Bronchial epithelial cell (primary cell): ENCODE data around the gene SERPINA12. TPM values are rescaled to one million over a fixed set of nuclear protein-coding genes. Genes with fewer than 3 reads are reported as not detected.
A peak's percentile ranks its signal among the peaks of the same experiment; 100 is the strongest.

Experiments used
- DNase-seq: peaks from one replicate; pipeline ENCODE4 v3.0.0-alpha.2; 2010; ENCODE audit warnings: low read depth
- FAIRE-seq: peaks from 2 replicates; lab custom pipeline; 2011; peaks lifted over from hg19 to GRCh38; lab: Jason Lieb, UNC
- H3K27me3 ChIP-seq: 2 replicates; pipeline ENCODE4 v1.5.1; 2011; ENCODE audit warnings: low read length; ENCODE audit not compliant: control insufficient read depth, insufficient read depth
- H3K36me3 ChIP-seq: 2 replicates; pipeline ENCODE4 v1.5.1; 2011; ENCODE audit warnings: low read length; ENCODE audit not compliant: control insufficient read depth, insufficient read depth
- H3K4me3 ChIP-seq: 2 replicates; pipeline ENCODE4 v1.5.1; 2011; ENCODE audit warnings: mild to moderate bottlenecking, low read depth, low read length, control low read depth
- total RNA-seq: library from RNA; depleted of rRNA; stranded (reverse); fragments of >200 nt; gene quantifications from 2 replicates; pipeline ENCODE4 v1.2.1, GENCODE V29; 2014
- TF ChIP-seq, protein P1 (sequence below): IDR thresholded peaks from 2 replicates; pipeline ENCODE4 v1.5.1; 2011; ENCODE audit warnings: mild to moderate bottlenecking, moderate library complexity, low read length, control low read depth, inconsistent platforms; ENCODE audit not compliant: insufficient read depth, severe bottlenecking

SERPINA12 gene
- total RNA-seq, 1 donor from 2014 or later: not detected

GRCh38 chr14:94521375-94522114 lies 12.3 kb upstream of the SERPINA12 start:
- H3K36me3 ChIP-seq: no peaks in the 10 kb centered on the region
- no peaks in the 10 kb centered on the region for H3K27me3 ChIP-seq
- no peak overlapping the region for H3K4me3 ChIP-seq
- FAIRE-seq: no peak
- TF ChIP-seq, protein P1, sequence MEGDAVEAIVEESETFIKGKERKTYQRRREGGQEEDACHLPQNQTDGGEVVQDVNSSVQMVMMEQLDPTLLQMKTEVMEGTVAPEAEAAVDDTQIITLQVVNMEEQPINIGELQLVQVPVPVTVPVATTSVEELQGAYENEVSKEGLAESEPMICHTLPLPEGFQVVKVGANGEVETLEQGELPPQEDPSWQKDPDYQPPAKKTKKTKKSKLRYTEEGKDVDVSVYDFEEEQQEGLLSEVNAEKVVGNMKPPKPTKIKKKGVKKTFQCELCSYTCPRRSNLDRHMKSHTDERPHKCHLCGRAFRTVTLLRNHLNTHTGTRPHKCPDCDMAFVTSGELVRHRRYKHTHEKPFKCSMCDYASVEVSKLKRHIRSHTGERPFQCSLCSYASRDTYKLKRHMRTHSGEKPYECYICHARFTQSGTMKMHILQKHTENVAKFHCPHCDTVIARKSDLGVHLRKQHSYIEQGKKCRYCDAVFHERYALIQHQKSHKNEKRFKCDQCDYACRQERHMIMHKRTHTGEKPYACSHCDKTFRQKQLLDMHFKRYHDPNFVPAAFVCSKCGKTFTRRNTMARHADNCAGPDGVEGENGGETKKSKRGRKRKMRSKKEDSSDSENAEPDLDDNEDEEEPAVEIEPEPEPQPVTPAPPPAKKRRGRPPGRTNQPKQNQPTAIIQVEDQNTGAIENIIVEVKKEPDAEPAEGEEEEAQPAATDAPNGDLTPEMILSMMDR: no peak
- no peak for DNase-seq

DNA sequence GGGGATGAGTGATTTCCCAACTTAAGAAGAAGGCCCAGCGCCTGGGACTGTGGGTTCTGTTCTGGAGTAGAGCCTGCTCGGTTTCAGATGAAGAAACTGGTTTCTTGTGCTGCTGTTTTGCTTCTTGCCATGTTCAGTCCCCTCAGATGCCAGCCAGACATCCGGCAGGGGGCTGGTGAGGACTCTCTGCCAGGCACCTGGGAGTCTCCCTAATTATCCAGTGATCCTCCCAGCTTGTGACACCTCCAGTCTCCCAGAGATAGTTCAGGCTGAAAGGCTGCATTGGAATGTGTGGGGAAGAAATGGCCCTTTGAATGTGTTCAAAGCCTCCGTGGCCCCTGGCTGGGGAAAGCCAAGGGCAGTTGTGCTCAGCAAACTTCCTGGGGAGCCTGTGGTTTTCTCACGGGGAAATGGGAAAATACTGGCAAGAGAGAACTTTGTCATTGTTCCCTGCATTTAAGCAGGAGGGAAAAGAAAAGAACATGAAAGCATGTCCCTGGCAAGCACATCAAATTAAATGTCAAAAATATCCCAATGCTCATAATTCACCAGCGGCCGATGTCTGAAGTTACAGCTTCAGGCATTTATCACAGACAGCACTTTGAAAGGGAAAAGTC lies 8.5 kb upstream of the SERPINA12 start:
- no peak overlapping the region for H3K4me3 ChIP-seq
- H3K27me3 ChIP-seq: no peaks in the 10 kb centered on the region
- no peak for DNase-seq
- H3K36me3 ChIP-seq: no peaks in the 10 kb centered on the region
- TF ChIP-seq, protein P1: no peak
- no peak for FAIRE-seq

DNA sequence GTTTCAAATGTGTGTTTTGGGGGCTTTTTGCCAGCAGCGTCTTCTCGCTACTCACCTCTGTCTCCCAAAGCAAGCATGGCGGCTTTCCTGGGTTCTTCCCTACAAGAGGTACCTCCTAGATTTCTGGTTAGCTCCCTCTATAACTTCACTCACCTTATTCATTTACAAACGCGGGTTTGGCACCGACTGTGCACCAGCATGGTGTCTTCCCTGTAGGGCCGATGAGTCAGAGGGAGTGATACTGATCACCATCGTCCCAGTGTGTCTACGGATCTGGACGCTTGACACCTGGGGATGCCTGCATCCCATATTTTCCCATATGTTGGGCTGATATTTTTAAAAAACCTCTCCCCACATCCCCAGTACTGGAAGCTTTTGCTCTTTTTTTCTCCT lies 8.0 kb upstream of the SERPINA12 start:
- Histone ChIP-seq H3K27me3 (no peaks in the 10 kb centered on the region), H3K36me3 (no peaks in the 10 kb centered on the region), H3K4me3 (no peak overlapping the region)
- TF ChIP-seq, protein P1: no peak
- FAIRE-seq (peak; percentile 7), DNase-seq (no peak)

- TF ChIP-seq, protein P1: no peak
- Histone ChIP-seq H3K27me3 (no peaks in the 10 kb centered on the region), H3K4me3 (no peak overlapping the region), H3K36me3 (no peaks in the 10 kb centered on the region)
- no peak for DNase-seq
- FAIRE-seq: no peak
Observed at GRCh38 chr14:94515856-94516255, 6.6 kb upstream of the SERPINA12 start.

DNA sequence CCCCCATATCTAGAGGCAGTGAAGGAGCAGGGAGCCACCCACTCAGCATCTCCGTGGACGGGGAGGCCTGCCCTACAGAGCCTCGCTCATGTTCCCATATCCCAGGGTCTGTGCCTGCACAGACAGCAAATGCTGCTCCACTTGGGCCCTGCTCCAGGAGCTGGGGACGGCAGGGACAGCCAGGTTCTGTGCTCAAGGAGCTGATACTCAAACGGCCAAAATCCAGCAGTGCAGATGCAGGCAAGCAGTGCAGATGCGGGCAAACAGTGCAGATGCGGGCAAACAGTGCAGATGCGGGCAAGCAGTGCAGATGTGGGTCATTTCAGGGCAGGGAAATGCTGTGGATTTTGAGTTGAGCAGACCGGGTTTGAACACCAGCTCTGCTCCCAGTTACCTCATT lies 6.2 kb upstream of the SERPINA12 start:
- no peak for DNase-seq

More for the DNA sequence above, 6.2 kb upstream of the SERPINA12 start:
- no peak for FAIRE-seq
- TF ChIP-seq, protein P1: no peak
- Histone ChIP-seq H3K36me3 (no peaks in the 10 kb centered on the region), H3K4me3 (no peak overlapping the region), H3K27me3 (no peaks in the 10 kb centered on the region)
